Mesodermal cell (in vitro differentiated cells): Measurements from ENCODE around the gene KLLN.
"Not testable (repeated sequence)": the region's sequence is repeated elsewhere in the genome, so short reads cannot be mapped to it uniquely, and the experiment has no call there.

Experiments used
- H3K27ac ChIP-seq: 2 replicates; pipeline ENCODE4 v1.7.0; 2013; ENCODE audit warnings: mild to moderate bottlenecking, low read depth, low read length, moderate library complexity; ENCODE audit not compliant: severe bottlenecking
- H3K36me3 ChIP-seq: 2 replicates; pipeline ENCODE4 v1.7.1; 2013; ENCODE audit warnings: mild to moderate bottlenecking, low read length, moderate library complexity; ENCODE audit not compliant: control insufficient read depth, insufficient read depth
- H3K4me1 ChIP-seq: one replicate; pipeline ENCODE4 v1.7.1; 2013; ENCODE audit warnings: mild to moderate bottlenecking, low read length; ENCODE audit not compliant: insufficient read depth, control insufficient read depth, poor library complexity, severe bottlenecking
- H3K4me3 ChIP-seq: 2 replicates; pipeline ENCODE4 v1.7.0; 2013; ENCODE audit warnings: low read length, control low read depth, mild to moderate bottlenecking; ENCODE audit not compliant: insufficient read depth, poor library complexity, severe bottlenecking; ENCODE audit errors: extremely low read depth
- H3K9me3 ChIP-seq: 2 replicates; pipeline ENCODE4 v1.7.1; 2013; ENCODE audit warnings: mild to moderate bottlenecking, low read length, moderate library complexity; ENCODE audit not compliant: control insufficient read depth
- WGBS, 2 experiments: methylation state at CpG; one replicate each; pipeline ENCODE4 v1.1.5; 2013; ENCODE audit warnings: missing lambda C conversion rate in 2 of 2; ENCODE audit not compliant: insufficient coverage in 2 of 2; 5-methylcytosine and 5-hydroxymethylcytosine counted together

The KLLN gene

DNA sequence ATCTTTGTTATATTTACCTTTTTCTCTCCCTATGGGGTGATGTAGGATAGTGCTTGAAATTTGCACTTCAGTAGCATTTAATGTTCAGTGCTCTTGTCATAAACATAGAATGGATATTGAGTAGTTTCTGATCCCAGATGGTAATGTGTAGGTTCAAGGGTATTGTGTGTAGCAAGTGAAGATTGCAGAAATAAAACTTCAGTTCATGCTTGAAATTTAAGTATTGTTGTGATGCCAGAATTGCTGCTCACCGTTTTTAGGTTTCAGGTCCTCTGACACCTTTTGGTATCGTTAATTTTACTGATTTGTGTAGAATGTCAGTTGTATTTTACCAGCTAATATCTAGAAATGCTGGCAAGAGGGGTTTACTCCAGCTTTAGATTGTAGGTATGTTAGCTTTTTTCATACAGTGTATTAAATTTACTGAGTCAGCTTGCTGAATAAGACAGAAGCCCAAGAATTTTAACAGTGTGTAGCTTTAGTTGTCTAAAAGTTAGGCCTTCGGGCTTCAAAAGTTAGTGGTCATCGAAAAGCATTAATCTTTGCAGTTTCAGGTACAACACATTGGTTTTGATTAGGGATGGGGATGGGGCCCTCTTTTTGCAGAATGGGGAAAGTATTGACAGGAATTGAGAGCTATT, 2.0 kb upstream of the KLLN start:
- H3K9me3 ChIP-seq: no peaks in the 10 kb centered on the region
- 8 to 15% methylated on average over 3 of the region's 4 CpGs for WGBS, 2 experiments
- H3K4me1 ChIP-seq: peaks cover 2% of the 10 kb centered on the region
- peak overlapping the region; percentile 86 for H3K4me3 ChIP-seq
- no peaks in the 10 kb centered on the region for H3K36me3 ChIP-seq
- no peak overlapping the region for H3K27ac ChIP-seq

DNA sequence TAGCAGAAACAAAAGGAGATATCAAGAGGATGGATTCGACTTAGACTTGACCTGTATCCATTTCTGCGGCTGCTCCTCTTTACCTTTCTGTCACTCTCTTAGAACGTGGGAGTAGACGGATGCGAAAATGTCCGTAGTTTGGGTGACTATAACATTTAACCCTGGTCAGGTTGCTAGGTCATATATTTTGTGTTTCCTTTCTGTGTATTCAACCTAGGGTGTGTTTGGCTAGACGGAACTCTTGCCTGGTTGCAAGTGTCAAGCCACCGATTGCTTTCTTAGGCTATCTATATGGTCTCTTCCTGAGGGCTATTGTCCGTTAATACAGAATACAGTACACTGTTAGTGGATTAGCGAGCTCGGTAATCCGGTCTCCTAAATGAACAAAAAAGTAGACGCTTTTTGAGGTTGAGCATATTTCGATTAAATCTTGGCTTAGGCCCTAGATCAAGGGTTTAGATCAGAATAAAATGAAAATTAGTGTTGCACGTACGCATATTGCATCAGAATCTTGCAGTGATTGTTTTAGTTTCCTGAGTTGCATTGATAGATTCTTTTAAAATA, 1.2 kb upstream of the KLLN start:
- Histone ChIP-seq H3K27ac (peak overlapping the region; percentile 11), H3K36me3 (no peaks in the 10 kb centered on the region), H3K4me3 (peak overlapping the region; percentile 86), H3K9me3 (no peaks in the 10 kb centered on the region), H3K4me1 (peaks cover 2% of the 10 kb centered on the region)
- WGBS, 2 experiments: 0 to 2% methylated on average over 6 to 16 of the region's 16 CpGs

DNA sequence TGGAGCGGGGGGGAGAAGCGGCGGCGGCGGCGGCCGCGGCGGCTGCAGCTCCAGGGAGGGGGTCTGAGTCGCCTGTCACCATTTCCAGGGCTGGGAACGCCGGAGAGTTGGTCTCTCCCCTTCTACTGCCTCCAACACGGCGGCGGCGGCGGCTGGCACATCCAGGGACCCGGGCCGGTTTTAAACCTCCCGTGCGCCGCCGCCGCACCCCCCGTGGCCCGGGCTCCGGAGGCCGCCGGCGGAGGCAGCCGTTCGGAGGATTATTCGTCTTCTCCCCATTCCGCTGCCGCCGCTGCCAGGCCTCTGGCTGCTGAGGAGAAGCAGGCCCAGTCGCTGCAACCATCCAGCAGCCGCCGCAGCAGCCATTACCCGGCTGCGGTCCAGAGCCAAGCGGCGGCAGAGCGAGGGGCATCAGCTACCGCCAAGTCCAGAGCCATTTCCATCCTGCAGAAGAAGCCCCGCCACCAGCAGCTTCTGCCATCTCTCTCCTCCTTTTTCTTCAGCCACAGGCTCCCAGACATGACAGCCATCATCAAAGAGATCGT, 690 bp upstream of the KLLN start:
- peak overlapping the region; percentile 86 for H3K4me3 ChIP-seq
- H3K36me3 ChIP-seq, H3K9me3 ChIP-seq, H3K4me1 ChIP-seq: not testable (repeated sequence)
- H3K27ac ChIP-seq: peak overlapping the region; percentile 93
- 0% methylated on average over 21 to 30 of the region's 47 CpGs for WGBS, 2 experiments

DNA sequence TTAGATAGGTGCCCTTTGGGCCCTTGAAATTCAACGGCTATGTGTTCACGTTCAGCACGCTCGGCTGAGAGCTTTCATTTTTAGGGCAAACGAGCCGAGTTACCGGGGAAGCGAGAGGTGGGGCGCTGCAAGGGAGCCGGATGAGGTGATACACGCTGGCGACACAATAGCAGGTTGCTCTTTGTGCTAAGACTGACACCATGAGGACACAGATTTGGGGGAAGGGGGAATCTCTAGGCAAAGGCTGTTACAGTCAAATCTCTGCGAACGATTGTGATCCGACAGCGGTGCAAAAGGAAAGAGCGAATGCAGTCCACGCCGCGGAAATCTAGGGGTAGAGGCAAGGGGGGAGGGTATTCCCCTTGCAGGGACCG, 667 bp downstream of the KLLN start:
- peak overlapping the region; percentile 86 for H3K4me3 ChIP-seq
- no peaks in the 10 kb centered on the region for H3K9me3 ChIP-seq
- H3K36me3 ChIP-seq: no peaks in the 10 kb centered on the region
- 1 to 2% methylated on average over 11 to 18 of the region's 21 CpGs for WGBS, 2 experiments
- H3K4me1 ChIP-seq: no peaks in the 10 kb centered on the region
- peak overlapping the region; percentile 93 for H3K27ac ChIP-seq

DNA sequence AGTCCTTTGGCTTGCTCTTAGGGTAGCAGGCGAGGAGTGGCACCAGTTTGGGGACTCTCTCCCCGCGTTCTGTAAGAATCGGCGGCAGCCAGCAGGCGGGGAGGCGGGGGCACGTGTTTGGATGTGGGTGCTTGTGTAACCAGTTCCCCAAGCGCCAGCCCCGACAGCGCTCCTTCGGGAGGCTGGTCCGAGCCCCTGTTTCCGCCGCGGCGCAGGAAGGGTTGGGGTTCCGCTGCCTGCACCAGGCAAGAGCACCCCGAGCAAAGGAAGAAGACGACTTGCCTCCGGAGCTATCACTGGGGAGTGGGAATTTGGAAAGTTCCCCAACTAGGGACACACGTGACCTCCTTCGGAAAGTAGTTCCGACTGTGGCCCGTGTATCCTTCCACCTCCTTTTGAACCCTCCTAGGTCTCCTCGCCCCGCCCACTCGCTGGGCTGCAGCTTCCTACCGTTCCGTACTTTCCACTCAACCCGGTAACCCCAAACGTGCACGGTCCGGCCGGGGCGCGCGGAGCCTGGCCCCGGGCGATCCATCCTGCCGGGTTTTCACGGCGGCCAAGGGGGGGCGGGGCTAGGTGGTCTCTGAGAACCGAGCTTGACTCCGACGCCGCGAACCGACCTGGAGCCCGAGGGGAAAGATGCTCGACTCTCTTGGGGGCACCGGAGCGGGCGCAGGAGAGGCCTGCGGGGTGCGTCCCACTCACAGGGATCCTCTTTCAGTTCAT, 1.2 kb downstream of the KLLN start:
- H3K4me3 ChIP-seq: peak overlapping the region; percentile 86
- no peaks in the 10 kb centered on the region for H3K9me3 ChIP-seq
- H3K36me3 ChIP-seq: no peaks in the 10 kb centered on the region
- 2 to 4% methylated on average over 45 to 46 of the region's 57 CpGs for WGBS, 2 experiments
- no peaks in the 10 kb centered on the region for H3K4me1 ChIP-seq
- H3K27ac ChIP-seq: peak overlapping the region; percentile 93

DNA sequence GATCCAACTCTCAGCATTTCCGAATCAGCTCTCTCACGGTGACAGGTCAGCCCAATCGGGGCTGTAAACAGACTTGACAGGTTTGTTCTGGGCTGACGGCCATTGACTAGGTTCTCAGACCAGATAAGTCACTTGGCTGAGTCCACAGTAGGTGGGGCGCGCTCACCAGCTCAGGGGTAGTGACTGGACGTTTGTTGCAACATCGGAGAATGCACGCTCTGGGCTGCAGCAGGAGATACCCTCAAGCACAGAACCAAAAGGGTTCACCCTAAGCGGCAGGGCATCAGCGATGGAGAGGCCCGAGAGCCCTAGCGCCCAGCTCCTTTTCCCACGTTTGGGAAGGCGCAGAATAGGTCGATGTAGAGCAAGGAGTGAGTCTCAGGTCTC, 1.8 kb downstream of the KLLN start:
- 52 to 54% methylated on average over 15 to 16 of the region's 16 CpGs for WGBS, 2 experiments
- no peak overlapping the region for H3K27ac ChIP-seq
- H3K4me1 ChIP-seq: no peaks in the 10 kb centered on the region
- peak overlapping the region; percentile 86 for H3K4me3 ChIP-seq
- no peaks in the 10 kb centered on the region for H3K9me3 ChIP-seq
- H3K36me3 ChIP-seq: no peaks in the 10 kb centered on the region

DNA sequence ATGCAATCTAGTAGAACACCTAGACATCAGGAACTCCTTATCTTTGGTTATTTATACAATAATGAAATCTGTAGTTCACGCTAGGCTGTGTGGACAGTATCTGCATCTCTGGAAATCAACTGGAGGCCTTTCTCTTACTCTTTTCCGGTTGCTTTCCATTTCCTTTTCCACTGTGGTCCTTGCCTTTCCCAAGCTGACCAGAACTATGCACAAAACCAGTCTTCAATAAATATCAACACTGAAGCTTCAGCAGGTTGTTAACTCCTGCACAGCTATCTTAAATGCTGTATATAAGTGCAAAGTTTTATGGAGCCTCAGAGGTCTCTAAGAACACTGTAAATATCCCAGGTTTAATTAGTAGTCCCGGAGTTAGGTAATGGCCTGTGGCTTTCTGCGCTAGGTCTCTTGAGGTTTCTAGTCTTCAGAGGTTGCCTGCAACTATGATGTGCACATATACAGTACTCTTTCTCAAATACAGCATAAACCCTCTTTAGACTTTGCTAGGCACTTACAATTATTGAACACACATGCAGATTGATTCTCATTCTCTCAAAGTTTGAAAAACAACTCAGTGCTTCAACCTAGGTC, 2.4 kb downstream of the KLLN start:
- Histone ChIP-seq H3K4me3 (no peak overlapping the region), H3K9me3 (no peaks in the 10 kb centered on the region), H3K4me1 (no peaks in the 10 kb centered on the region), H3K36me3 (no peaks in the 10 kb centered on the region), H3K27ac (no peak overlapping the region)
- 94 to 100% methylated on average over 2 to 3 of the region's 4 CpGs for WGBS, 2 experiments

DNA sequence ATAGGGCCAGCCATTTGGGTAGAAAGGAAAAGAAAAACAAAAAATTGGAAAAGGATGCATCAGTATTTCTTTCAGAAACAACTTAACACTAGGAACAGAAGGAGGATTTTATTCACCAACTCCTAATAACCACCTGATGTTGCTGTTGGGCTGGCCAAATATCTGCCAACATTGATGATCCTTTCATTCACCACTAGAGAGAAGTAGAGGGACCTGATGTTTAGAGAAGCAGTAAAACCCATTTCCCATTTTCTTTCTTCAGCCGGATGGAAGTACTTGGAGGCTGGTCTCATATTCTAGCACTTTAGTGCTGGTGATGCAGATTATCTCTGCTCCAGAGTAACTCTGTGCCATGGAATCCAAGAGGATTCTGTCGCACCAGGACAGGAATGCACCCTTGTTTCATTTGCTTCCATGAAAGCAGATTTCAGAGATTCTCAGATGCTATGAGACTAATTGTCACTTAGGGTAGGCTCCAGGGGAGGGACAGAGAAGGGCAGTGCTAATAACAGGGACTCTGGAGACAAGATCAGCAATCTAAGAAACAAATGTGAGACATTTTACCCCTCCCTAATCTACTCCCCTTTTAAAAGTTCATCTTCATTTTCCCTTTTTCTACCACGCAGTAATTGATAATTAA, 3.1 kb downstream of the KLLN start:
- Histone ChIP-seq H3K36me3 (no peaks in the 10 kb centered on the region), H3K27ac (no peak overlapping the region), H3K4me3 (no peak overlapping the region), H3K4me1 (no peaks in the 10 kb centered on the region), H3K9me3 (no peaks in the 10 kb centered on the region)
- WGBS, 2 experiments: 40 to 70% methylated on average over 1 to 2 of the region's 3 CpGs

DNA sequence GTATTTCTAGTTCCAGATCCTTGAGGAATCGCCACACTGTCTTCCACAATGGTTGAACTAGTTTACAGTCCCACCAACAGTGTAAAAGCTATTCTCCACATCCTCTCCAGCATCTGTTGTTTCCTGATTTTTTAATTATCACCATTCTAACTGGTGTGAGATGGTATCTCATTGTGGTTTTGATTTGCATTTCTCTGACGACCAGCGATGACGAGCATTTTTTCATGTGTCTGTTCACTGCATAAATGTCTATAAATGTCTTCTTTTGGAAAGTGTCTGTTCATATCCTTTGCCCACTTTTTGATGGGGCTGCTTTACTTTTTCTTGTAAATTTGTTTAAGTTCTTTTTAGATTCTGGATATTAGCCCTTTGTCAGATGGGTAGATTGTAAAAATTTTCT, 7.7 kb downstream of the KLLN start:
- not testable (repeated sequence) for H3K9me3 ChIP-seq, H3K4me1 ChIP-seq, H3K36me3 ChIP-seq, H3K4me3 ChIP-seq, H3K27ac ChIP-seq
- WGBS, 2 experiments: 89 to 100% methylated on average over 3 of the region's 4 CpGs

DNA sequence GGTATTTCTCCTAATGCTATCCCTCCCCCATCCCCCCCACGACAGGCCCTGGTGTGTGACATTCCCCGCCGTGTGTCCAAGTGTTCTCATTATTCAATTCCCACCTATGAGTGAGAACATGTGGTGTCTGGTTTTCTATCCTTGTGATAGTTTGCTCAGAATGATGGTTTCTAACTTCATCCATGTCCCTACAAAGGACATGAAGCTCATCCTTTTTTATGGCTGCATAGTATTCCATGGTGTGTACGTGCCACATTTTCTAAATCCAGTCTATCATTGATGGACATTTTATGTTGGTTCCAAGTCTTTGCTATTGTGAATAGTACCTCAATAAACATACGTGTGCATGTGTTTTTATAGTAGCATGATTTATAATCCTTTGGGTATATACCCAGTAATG, 8.1 kb downstream of the KLLN start:
- H3K4me3 ChIP-seq, H3K9me3 ChIP-seq, H3K27ac ChIP-seq, H3K36me3 ChIP-seq, H3K4me1 ChIP-seq: not testable (repeated sequence)
- no CpG with 5 or more reads among the region's 5 CpGs for WGBS, 2 experiments
